ENCODE results near the gene ERMN.
"Not testable (repeated sequence)": the region's sequence is repeated elsewhere in the genome, so short reads cannot be mapped to it uniquely, and the experiment has no call there.

Gene ERMN

DNA sequence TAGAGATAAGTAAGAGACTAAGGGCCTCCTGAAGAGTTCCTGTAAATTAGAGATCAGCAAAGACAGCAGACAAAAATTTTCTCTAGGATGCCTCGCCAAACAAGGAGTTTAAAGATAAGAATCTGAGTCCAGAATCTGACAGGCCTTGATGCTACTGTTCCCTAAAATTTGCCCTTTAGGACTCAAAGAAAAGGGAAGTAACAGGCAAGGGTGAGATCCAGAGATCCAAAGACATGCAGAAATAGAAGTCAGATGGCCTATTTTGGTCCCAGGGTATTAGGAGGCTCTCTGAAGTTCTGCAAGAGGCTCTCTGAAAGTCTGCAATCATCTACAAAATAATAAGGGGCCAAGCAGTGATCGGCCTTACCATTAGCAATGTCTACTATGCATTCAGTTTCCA lies 35.1 kb downstream of the ERMN start:
- no peak for DNase-seq

DNA sequence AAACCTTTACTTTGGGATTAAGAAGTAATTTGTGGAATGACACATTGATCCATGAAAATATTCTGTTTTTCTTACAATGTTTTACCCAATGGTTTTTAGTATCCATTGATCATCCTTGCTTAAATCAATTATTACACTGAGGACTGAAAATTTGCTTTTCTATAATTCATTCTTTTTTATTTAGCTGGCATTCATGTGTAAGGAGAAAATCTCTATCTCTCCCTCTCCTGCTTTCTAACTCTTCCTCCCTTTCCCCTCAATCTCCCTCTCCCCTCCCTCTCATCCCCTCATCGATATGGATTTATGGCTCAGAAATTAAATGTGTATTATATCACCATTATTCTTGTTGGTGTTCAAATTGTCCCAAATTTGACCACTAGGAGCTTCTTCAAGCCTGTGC lies 38.5 kb downstream of the ERMN start:
- no peak for DNase-seq

DNA sequence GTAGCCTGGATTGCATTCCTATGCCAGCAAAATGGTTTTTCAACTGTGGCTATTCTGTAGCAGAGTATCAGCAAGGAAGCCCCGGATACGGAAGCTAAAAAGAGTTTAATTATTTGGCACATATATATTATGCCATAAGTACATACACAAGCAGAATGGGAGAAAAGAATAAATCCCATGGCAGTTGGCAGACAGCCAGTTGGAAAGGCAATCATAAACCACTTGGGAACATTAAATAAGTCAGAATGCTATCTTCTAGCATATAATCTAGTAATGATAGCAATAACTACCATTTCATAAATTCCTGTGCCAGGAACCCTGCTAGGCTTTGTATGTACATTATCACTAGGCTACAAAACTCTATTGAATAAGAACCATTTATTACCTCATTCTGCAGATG lies 42.2 kb downstream of the ERMN start:
- DNase-seq, result no peak

DNA sequence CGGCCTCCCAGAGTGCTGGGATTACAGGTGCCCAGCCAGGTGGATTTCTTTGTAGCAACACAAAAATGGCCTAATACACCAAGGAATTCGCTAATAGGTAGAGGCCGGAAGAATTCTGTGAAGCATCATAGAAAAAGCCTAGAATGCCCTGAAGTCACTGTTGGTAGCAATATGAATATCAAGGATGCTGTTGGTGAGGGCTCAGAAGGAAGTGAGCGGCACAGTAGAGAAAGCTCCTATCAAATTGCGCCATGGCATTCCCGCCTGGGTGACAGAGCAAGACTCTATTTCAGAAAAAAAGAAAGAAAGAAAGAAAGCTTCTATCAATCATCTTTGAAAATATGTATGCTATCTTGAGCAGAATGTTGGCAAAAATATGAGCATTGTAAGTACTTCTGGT lies 44.3 kb downstream of the ERMN start:
- DNase-seq, result no peak

DNA sequence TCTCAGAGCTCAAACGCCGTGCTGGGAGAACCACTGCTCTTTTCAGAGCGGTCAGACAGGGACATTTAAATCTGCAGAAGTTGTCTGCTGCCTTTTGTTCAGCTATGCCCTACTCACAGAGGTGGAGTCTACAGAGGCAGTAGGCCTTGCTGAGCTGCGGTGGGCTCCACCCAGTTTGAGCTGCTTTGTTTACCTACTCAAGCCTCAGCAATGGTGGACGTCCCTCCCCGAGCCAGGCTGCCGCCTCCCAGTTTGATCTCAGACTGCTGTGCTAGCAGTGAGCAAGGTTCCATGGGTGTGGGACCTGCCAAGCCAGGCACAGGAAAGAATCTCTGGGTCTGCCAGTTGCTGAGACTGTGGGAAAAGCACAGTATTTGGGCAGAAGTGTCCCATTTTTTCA lies 46.3 kb downstream of the ERMN start:
- DNase-seq, result not testable (repeated sequence)

DNA sequence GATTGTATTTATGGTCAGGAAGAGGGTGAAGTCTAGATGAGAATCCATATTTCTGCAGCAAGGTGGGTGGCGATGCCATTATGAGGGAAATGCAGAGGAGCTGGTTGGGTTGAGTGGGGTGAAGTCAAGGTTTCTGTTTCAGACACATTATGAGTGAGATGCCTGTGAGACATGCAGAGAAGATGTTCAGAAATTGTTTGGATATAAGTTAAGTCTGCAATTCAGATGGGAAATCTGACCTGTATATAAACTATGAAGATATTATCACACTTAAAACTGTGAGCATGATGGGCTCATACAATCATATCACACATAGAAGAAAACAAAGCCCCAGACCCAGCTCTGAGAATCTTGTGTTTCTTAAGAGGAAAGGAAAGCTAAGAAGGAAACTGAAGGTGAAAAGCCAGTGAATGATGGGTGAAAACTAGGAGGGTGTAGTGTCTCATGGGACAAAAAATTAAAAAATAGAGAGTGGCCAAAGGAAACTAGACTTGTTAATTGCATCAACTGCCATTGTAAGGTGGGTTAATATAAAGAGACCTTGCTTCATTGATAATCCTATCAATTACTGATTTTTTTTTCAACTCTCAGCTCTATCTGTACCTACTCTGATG lies 53.9 kb downstream of the ERMN start:
- DNase-seq, result no peak

DNA sequence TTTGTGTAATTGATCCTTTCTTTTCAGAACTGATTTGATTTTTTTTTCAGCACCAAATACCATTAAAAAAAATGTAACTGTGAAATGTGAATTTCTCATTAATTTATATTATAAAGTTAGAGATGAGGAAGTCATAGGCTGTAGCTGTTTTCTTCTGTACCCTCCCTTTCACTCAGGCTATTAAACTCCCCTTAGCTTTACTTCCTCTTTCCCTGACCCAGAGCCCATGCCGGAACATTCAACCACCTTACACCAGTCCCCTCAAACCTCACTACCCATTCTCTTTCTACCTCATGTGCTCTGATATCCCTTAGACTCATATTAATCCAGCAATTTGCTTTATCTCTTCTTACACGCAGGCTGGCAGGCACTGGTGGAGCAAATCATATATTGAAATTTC lies 55.7 kb downstream of the ERMN start:
- no peak for DNase-seq

DNA sequence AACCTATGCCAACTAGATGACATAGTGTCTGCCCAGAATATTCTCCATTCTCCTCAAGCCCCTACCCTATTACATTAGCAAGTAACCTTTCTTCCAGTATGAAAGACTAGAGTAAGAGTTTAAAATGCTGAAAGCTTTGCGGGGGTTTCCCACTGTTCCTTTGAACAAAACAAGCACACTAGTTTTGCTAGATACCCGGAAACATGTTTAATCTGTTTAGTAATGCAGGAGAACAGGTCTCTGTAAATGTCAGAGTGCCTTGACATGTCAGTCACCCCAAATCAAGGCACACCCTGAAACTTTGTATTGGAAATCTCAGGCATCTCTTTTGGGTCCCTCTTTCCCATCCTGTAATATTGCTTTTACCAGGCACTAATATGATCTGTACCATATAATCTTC lies 56.6 kb downstream of the ERMN start:
- DNase-seq, result no peak

All from NCI-H1417 treated with DMSO at 0.1 percent for 48 hours (cell line).